ENCODE data around the gene EXTL1.
"Not testable (repeated sequence)": the region's sequence is repeated elsewhere in the genome, so short reads cannot be mapped to it uniquely, and the experiment has no call there.

Gene EXTL1

DNA sequence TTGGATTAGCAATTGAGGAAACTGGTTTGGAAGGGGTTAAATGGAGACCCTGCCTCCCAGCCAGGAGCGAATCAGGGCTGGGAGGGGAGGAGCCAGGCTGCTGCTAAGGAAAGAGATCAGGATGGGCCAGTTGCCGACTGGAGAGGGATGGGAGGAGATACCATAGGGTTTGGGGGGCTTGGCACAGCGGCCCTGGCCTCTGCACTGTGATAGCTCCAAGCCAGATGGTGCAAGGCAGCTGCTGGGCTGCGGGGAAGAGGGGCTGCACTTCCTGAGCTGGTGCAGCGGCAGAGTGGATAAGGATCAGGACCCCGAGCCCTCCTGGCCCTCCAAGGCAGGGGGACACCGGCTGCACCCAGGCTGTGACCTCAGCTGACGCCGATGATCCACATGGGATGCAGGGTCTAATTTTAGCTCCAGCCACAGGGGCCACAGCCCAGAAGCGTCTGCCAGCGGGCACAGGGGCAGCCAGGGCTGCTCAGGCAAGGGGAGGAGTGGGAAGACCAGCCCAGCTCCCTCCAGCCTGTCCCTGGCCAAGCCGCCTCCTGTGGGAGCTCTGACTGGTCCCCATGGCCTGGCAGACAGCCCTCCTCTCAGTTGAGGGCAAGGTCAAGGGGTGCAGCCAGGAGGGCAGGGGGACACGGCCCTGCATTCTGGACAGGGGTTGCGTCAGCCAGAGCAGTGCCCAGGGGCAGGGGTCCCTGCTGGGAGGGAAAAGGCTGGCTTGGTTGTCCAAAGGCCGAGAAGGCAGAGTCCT is at the start of gene EXTL1:
Gene EXTL1, plus strand, starts transcription at position 129 of the 757 bp plus-strand sequence. CDS start 872 bp downstream, outside the sequence.
- DNase-seq: no peak

- no peak for DNase-seq
These were observed 49.8 kb upstream of the EXTL1 start for GRCh38 chr1:25971811-25972180.

DNA sequence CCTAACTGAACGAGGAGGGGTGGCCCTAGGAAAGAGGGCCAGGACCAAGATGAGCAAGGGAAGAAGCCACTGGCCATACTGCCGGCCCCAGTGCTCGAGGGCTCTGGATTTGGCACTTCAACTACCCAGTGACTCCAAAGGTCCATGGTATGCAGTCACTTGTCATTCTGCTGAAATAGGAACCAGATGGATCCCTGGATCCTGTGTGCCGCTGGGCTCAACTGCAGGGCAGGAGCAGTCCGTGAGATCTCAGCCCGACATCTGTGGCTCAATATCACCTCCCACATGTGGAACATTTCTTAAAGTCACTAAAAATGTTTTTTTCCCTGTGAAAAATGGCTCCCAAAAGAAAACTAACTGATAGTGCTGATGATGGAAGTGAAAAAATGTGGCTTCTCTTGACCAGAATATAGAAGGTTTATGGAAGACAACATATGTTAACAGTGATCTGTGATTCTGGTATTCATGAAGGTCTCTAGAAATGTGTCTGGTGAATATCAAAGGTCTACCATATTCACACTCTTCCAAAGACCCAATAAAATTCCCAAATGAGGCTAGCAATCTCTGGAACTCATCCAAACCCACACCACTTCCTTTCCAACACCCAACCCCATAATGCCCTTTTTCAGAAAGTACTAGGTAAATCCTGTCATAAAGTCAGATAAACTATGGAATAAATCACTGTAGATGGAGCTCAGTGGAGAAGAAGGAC is 47.8 kb upstream of the EXTL1 start:
- no peak for DNase-seq

GRCh38 chr1:25977801-25978200 is 43.8 kb upstream of the EXTL1 start:
- DNase-seq: no peak

DNA sequence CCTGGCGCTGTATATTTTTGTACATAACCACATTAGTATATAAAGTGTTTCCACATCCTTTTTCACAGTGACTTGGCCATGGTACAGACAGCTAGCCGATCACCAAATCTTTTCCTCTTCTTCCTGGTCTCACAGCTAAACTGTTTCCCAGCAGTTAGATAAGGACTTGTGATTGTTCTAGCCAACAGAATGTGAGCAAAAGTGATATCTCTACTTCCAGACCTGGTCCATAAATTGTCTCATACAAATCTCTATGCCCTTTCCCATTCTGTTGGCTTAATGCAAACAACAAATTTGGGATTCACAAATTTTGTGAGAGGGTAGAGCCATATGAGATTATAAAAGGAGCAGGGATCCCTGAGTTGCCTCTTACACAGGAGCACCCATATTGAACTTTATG is 43.2 kb upstream of the EXTL1 start:
- DNase-seq: no peak

- DNase-seq: no peak
These were observed 42.4 kb upstream of the EXTL1 start for GRCh38 chr1:25979210-25979609.

DNA sequence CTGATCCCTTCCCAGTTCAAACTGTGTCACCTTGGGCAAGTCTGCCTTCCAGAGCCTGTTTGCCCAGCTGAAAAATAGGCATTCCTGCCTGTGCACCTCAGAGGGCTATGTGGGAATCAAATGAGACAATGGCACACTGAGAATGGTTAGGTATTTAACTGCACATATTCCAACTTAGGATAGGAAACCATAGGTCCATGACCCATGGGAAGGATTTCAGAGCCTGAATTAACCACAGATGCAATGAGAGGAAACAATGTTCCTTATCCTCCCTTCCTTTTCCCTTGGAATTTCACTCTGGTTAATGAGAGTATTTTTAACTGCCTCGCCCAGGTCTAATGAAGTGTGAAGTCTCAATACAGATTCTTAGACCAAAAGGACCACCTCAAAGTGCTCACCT is 36.4 kb upstream of the EXTL1 start:
- no peak for DNase-seq

- no peak for DNase-seq
These were observed 35.9 kb upstream of the EXTL1 start for GRCh38 chr1:25985670-25986069.

GRCh38 chr1:25986773-25987172 is 34.8 kb upstream of the EXTL1 start:
- not testable (repeated sequence) for DNase-seq

- DNase-seq: no peak
These were observed 33.6 kb upstream of the EXTL1 start for GRCh38 chr1:25987951-25988350.

- DNase-seq: no peak
These were observed 31.9 kb upstream of the EXTL1 start for GRCh38 chr1:25989440-25990234.

DNA sequence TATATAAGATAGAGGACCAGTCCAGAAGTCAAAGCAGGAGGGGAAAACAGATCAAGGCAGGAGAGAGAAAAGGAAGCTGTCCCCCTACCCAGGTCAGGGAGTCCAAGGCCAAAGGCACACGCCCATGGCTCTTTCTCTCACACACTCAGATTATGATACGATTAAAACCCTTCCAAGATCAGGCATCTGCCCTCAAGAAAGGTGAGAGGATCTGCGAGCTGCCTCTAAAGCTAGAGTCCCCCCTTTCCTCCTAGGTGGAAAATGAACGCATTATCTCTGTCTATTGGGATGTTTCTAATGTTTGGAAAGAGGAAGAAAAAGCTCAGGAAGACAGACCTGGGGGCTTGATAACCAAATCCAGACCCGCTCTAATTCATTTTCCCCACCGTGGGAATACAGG is 31.3 kb upstream of the EXTL1 start:
- no peak for DNase-seq

GRCh38 chr1:25990702-25991395 is 30.7 kb upstream of the EXTL1 start:
- DNase-seq: no peak

- no peak for DNase-seq
These were observed 29.5 kb upstream of the EXTL1 start for GRCh38 chr1:25991937-25992688.

DNA sequence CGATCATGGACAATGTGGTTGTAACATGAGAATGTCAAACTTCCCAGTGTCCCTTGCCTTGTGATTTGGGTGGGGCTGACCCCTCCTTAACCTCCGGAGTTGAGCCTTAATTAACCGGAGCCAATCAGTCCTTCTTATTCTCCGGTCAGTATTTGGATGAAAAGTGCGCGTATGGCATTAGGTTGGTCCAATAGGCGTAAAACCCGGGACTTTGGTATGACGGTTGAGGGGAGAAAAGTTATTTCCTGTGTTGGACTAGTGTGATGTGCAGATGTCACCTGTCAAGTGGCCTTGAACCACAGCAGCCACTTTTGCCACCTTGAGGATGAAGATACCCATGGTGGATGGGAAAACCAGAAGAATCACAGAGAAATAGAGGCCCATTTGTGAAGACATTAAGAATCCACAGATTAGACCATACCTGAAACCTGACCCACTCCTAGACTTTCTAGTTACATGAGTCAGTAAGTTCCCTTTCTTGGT is 28.8 kb upstream of the EXTL1 start:
- DNase-seq: no peak

- no peak for DNase-seq
These were observed 28.2 kb upstream of the EXTL1 start for GRCh38 chr1:25993197-25993951.

GRCh38 chr1:25994402-25995150 is 27.0 kb upstream of the EXTL1 start:
- no peak for DNase-seq

DNA sequence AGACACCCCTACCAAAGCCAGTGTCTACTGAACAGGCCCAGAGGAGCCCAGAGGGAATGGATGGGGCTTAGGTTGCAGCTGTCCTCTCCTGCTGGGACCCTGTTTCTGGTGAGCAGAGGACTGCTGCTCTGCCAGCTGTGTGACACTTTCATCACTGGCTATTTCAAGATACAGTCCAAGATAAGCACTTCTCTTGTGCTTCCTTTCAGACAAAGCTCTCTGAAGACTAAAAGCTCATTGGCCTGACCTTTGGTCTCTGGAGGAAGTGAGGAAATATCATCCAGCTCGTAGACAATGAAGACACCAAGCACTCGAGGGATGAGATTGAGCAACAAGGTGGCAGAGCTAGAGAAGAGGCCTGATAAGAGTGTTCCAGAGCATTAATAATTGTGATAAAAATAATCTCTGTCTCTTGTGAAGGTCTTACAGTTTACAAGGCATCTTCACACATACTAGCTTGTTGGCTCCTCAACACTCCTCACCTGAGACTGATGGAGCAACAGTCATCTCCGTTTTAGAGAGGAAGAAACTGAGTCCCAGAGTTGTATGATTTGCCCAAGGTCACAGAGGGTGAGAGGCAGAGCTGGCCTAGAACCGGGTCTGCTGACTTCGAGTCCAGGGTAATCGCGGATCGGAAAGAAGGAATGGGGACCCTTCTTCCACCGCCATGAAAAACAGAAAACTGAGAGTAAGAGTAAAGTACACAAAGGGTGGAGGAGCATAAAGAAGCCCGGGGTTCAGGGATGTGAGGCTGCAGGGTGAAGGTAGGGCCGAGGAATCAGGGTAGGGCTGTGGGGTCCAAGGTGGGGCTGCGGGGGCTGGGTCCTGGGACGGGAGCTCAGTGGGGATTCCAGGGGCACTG is 24.4 kb upstream of the EXTL1 start:
- no peak for DNase-seq
